T47D (cell line): Measurements from ENCODE around the gene BFSP1.

Source experiments
- DNase-seq, 2 experiments: peaks; one replicate each; pipeline versions ENCODE4 v3.0.0 to v3.0.0-alpha.2; 2011 to 2012; ENCODE audit warnings: low read depth in 1 of 2, low spot score in 1 of 2
- JUND ChIP-seq: IDR thresholded peaks from 2 replicates; pipeline ENCODE4 v1.6.1; 2012; ENCODE audit warnings: low read depth
- in situ Hi-C: cut with HindIII; loops from 2 replicates; pipeline ENCODE4 v1.10.0; 2016; ENCODE audit warnings: low sequenced_read_pairs, low pct_unique_long_range_greater_than_20kb

BFSP1 gene

GRCh38 chr20:17497821-17498580 is 33.2 kb downstream of the BFSP1 start:
- in situ Hi-C loops = no loop called here
- DNase-seq = no peak
- no peak for TF ChIP-seq JUND

- in situ Hi-C loops = no loop called here
- no peak for DNase-seq
- no peak for TF ChIP-seq JUND
Observed at GRCh38 chr20:17495826-17496225, 35.4 kb downstream of the BFSP1 start.

- no peak for TF ChIP-seq JUND
- no peak for DNase-seq
- in situ Hi-C loops = no loop called here
Observed at GRCh38 chr20:17494201-17494600, 37.0 kb downstream of the BFSP1 start.

GRCh38 chr20:17493173-17493572 is 38.0 kb downstream of the BFSP1 start:
- no peak for DNase-seq
- no peak for TF ChIP-seq JUND
- in situ Hi-C loops = no loop called here

GRCh38 chr20:17491488-17491887 is 39.7 kb downstream of the BFSP1 start:
- in situ Hi-C loops = no loop called here
- DNase-seq = no peak
- no peak for TF ChIP-seq JUND

GRCh38 chr20:17491041-17491440 is 40.1 kb downstream of the BFSP1 start:
- in situ Hi-C loops = no loop called here
- no peak for TF ChIP-seq JUND
- no peak for DNase-seq

- DNase-seq = no peak
- in situ Hi-C loops = no loop called here
- no peak for TF ChIP-seq JUND
Observed at GRCh38 chr20:17490501-17490900, 40.7 kb downstream of the BFSP1 start.

GRCh38 chr20:17488916-17489600 is 42.1 kb downstream of the BFSP1 start:
- DNase-seq = no peak
- in situ Hi-C loops = no loop called here
- TF ChIP-seq JUND = no peak

- in situ Hi-C loops = no loop called here
- DNase-seq = no peak
- no peak for TF ChIP-seq JUND
Observed at GRCh38 chr20:17485017-17485416, 46.2 kb downstream of the BFSP1 start.

- DNase-seq = no peak
- TF ChIP-seq JUND = no peak
Observed at GRCh38 chr20:17482536-17482935, 48.6 kb downstream of the BFSP1 start.

GRCh38 chr20:17481661-17482060 is 49.5 kb downstream of the BFSP1 start:
- no peak for TF ChIP-seq JUND

More at GRCh38 chr20:17482536-17482935, 48.6 kb downstream of the BFSP1 start:
- in situ Hi-C loops = no loop called here

GRCh38 chr20:17480696-17481095 is 50.5 kb downstream of the BFSP1 start:
- no peak for TF ChIP-seq JUND
- DNase-seq = no peak
- in situ Hi-C loops = no loop called here

More at GRCh38 chr20:17481661-17482060, 49.5 kb downstream of the BFSP1 start:
- in situ Hi-C loops = no loop called here
- no peak for DNase-seq

GRCh38 chr20:17479063-17479657 is 52.0 kb downstream of the BFSP1 start:
- in situ Hi-C loops = no loop called here
- TF ChIP-seq JUND = no peak
- no peak for DNase-seq

GRCh38 chr20:17473659-17474058 is 57.5 kb downstream of the BFSP1 start:
- no peak for DNase-seq
- TF ChIP-seq JUND = no peak
- in situ Hi-C loops = no loop called here
